ENCODE results near the gene PRELID1. TPM values are rescaled to one million over a fixed set of nuclear protein-coding genes. Genes with fewer than 3 reads are reported as not detected.

PRELID1 gene
- total and polyA plus RNA-seq, 10 of the 15 experiments (the other 5 are each of a cell fraction or from before 2014, with no cell fraction given), result 30.9 to 584 (median 254) TPM

DNA sequence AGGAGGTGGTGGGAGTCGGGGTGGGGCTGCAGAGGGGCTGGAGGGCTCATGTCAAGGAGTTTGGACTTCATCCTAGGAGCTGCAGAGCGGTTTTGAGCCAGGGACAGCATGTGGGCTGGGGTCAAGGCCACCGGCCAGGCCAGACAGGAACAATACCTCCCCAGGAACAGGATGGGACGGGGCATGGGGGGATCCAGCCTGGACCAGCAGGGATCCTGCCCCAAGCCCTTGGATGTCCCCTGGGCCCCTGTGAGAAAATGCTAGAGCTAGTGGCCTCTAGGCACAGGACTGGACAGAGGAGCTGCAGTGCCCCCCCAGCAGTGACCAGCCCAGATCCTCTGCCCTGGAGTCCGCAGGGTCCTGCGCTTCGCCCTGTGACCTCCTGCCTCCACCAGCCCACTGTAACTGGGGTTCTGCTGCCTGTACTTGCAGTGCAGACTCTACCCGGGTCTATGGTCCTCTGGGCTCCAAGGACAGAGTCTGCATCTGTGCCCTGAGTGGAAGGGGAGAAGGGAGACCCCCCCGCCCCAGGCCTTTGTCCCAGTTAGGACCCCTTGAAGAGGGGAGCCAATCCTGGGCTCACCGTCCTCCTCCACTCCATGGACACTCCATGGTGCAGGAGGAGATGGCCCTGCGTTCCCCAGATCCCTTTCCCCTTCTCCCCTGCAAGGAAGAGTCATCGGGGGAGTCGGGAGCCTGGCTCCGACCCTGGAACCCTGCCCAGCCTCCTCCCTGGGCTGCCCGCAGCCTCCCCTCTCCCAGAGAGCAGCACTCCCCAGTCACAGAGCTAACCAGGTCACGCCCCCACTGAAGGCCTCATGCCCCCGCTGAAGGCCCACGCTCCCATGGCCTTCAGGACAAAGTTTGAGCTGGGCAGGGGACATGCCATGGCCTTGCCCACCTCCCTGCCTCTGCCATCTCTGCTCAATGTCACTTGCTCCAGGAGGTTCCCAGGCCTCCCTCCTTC, 11.1 kb downstream of the PRELID1 start:
- RAD21 ChIA-PET (ENCODE audit: unreplicated experiment), result no interaction called here
- intact Hi-C loops (cut with micrococcal nuclease; ENCODE audit: unreplicated experiment), result loop anchor here (5.0 kb wide), 2 partner anchors 48 to 188 kb away; no protein-coding TSS in a partner anchor
- TF ChIP-seq CREM (IDR thresholded peaks at IDR 0.05; ENCODE audit: low read depth) (no peak), MEF2B (IDR thresholded peaks at IDR 0.05; ENCODE audit: partially characterized antibody, poor library complexity, severe bottlenecking) (no peak), BCL11A (IDR thresholded peaks at IDR 0.05; ENCODE audit: low read depth, low read length) (no peak), ZBED1 (IDR thresholded peaks at IDR 0.05; ENCODE audit: borderline replicate concordance) (no peak)
- Histone ChIP-seq H3K36me3 (ENCODE audit: control insufficient read depth in 2 of 2, insufficient read depth in 2 of 2, low read length in 1 of 2) (no peaks in the 10 kb centered on the region; a peak in 1 of 4 replicates), H3K27me3 (replicated peaks in 1 of 2; ENCODE audit: control insufficient read depth in 2 of 2, insufficient read depth in 2 of 2, low read length in 1 of 2) (no peaks in the 10 kb centered on the region), H2AFZ (ENCODE audit: control insufficient read depth, low read depth, low read length) (no peak overlapping the region), H3K9ac (ENCODE audit: control insufficient read depth, insufficient read depth, low read length) (no peak overlapping the region), H3K4me2 (ENCODE audit: control insufficient read depth, insufficient read depth) (no peak overlapping the region), H3K9me3 (replicated peaks; ENCODE audit: control insufficient read depth, insufficient read depth, low read length) (peaks cover 5% of the 10 kb centered on the region), H4K20me1 (ENCODE audit: control insufficient read depth, insufficient read depth) (no peaks in the 10 kb centered on the region), H3K27ac (ENCODE audit: control insufficient read depth, insufficient read depth) (no peak overlapping the region), H3K4me3 (no peak overlapping the region), H3K79me2 (ENCODE audit: control insufficient read depth, insufficient read depth, low read length) (peaks cover 4% of the 10 kb centered on the region), H3K4me1 (ENCODE audit: control insufficient read depth, insufficient read depth, low read length) (peaks cover 20% of the 10 kb centered on the region)
- FAIRE-seq (no peak), DNase-seq (ENCODE audit: low read depth, low spot score) (no peak), ATAC-seq (no peak)
- SMC1A ChIA-PET (ENCODE audit: uncharacterized antibody, unreplicated experiment), result interaction anchor here (0.6 to 0.8 kb wide), 2 partner anchors 56 to 78 kb away, joined by 3 read pairs; no protein-coding TSS in a partner anchor
- in situ Hi-C loops (cut with MboI), result loop anchor here (5.0 kb wide), 1 partner anchor 133 kb away; the partner anchor contains the start of gene PRR7
- CTCF ChIA-PET, result interaction anchor here (0.7 to 5.8 kb wide), 6 partner anchors 46 to 973 kb away, joined by 4 to 88 read pairs (median 6); no protein-coding TSS in a partner anchor
- WGBS (ENCODE audit: insufficient coverage, insufficient replicate concordance, low lambda C conversion rate, missing lambda C conversion rate), result 83% methylated on average over 18 of the region's 18 CpGs
- BruUV-seq (replicated peaks), result no TSS peak
- POLR2A ChIA-PET, result interaction anchor here (0.5 kb wide), 1 partner anchor 192 kb away, joined by 5 read pairs; no protein-coding TSS in a partner anchor

DNA sequence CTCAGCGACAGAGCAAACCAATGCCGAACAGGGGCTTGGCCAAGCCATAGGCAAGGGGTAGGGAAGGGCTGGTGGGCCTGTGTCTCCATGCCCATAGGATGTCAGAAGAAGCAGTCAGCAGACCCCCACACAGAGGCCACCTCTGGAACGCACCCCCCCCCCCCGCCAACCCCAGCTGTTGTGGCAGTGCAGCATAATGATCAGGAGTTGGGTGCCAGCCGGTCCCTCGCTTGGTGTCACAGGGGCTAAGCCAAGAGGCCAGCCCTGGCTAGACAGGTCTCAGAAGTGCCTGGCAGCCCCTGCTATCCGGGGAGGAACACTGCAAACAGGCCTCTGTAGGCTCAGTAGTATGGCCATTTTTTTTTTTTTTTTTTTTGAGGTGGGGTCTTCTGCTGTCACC, 11.8 kb downstream of the PRELID1 start:
- Histone ChIP-seq H3K9ac (ENCODE audit: control insufficient read depth, insufficient read depth, low read length) (no peak overlapping the region), H3K9me3 (replicated peaks; ENCODE audit: control insufficient read depth, insufficient read depth, low read length) (peaks cover 7% of the 10 kb centered on the region), H3K4me1 (ENCODE audit: control insufficient read depth, insufficient read depth, low read length) (peaks cover 13% of the 10 kb centered on the region), H3K36me3 (ENCODE audit: control insufficient read depth in 2 of 2, insufficient read depth in 2 of 2, low read length in 1 of 2) (no peaks in the 10 kb centered on the region; a peak in 1 of 4 replicates), H3K27me3 (replicated peaks in 1 of 2; ENCODE audit: control insufficient read depth in 2 of 2, insufficient read depth in 2 of 2, low read length in 1 of 2) (no peaks in the 10 kb centered on the region), H4K20me1 (ENCODE audit: control insufficient read depth, insufficient read depth) (no peaks in the 10 kb centered on the region), H3K4me2 (ENCODE audit: control insufficient read depth, insufficient read depth) (no peak overlapping the region), H3K79me2 (ENCODE audit: control insufficient read depth, insufficient read depth, low read length) (peaks cover 3% of the 10 kb centered on the region), H2AFZ (ENCODE audit: control insufficient read depth, low read depth, low read length) (no peak overlapping the region), H3K27ac (ENCODE audit: control insufficient read depth, insufficient read depth) (no peak overlapping the region), H3K4me3 (no peak overlapping the region)
- no TSS peak for BruUV-seq (replicated peaks)
- ChIA-PET CTCF (interaction anchor here (0.7 to 5.8 kb wide), 6 partner anchors 45 to 974 kb away, joined by 3 to 88 read pairs (median 5); no protein-coding TSS in a partner anchor), POLR2A (interaction anchor here (0.7 to 0.9 kb wide), 2 partner anchors 54 to 140 kb away, joined by 4 to 7 read pairs; no protein-coding TSS in a partner anchor), SMC1A (ENCODE audit: uncharacterized antibody, unreplicated experiment) (interaction anchor here (0.6 to 1.3 kb wide), 5 partner anchors 37 to 88 kb away, joined by 3 to 5 read pairs (median 3); no protein-coding TSS in a partner anchor), RAD21 (ENCODE audit: unreplicated experiment) (no interaction called here)
- no peak for DNase-seq (ENCODE audit: low read depth, low spot score)
- FAIRE-seq, result no peak
- intact Hi-C loops (cut with micrococcal nuclease; ENCODE audit: unreplicated experiment), result no loop called here
- 93% methylated on average over 7 of the region's 7 CpGs for WGBS (ENCODE audit: insufficient coverage, insufficient replicate concordance, low lambda C conversion rate, missing lambda C conversion rate)
- TF ChIP-seq BMI1 (IDR thresholded peaks at IDR 0.05; ENCODE audit: borderline replicate concordance), result no peak
- no peak for ATAC-seq
- in situ Hi-C loops (cut with MboI), result loop anchor here (5.0 kb wide), 1 partner anchor 132 kb away; the partner anchor contains the start of gene PRR7
